GM10847 (cell line): Measurements from ENCODE around the gene LCAT.

Source experiments
- POLR2A ChIP-seq: IDR thresholded peaks from 2 replicates; pipeline ENCODE4 v1.6.1; 2011; ENCODE audit not compliant: insufficient read length; ENCODE audit errors: extremely low read depth

Gene LCAT

DNA sequence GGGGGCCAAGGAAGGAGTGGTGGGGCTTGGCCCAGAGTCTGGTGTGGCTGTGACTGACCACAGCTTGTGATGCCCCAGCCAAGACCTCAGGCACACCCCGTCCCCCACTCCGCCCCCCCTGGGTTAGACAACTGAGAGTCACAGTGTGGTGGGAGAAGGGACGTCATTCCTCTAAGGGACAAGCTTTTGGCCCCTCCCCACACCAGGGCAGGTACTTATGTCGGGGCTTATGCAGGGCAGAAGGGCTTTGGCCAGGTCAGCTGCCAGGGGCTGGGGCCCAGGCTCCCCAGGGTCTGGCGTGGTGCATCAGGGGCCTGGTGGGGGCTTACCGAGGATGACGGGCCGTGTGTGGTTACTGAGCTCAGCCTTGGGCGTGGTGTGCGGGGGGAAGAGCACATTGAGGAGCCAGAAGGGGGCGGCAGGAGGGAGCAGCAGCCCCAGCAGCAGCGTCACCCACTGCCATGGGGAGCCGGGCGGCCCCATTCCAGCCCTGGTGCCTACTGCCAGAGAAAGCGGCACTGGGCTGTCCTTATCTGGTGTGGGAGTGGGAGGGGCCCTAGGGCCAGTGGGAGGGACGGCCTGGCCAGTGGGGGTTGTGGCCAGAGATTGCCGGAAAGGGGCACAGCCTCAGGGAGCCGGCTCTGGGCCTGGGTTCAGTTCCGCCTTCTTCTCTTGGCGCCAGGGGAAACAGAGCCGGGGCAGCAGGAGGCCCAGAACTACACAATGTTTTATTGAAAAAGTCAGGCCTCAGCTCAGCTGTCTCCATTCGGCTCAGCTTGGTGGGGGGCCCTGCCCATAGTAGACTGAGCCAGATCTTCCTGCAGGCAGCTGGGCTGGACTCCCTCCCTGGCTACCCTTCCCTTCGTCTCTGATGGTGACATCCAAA, at the start of gene LCAT:
TSS of gene LCAT (minus strand) at position 502 of the 886 bp plus-strand sequence. CDS start at position 483, 19 bp downstream.
- TF ChIP-seq POLR2A, result no peak

DNA sequence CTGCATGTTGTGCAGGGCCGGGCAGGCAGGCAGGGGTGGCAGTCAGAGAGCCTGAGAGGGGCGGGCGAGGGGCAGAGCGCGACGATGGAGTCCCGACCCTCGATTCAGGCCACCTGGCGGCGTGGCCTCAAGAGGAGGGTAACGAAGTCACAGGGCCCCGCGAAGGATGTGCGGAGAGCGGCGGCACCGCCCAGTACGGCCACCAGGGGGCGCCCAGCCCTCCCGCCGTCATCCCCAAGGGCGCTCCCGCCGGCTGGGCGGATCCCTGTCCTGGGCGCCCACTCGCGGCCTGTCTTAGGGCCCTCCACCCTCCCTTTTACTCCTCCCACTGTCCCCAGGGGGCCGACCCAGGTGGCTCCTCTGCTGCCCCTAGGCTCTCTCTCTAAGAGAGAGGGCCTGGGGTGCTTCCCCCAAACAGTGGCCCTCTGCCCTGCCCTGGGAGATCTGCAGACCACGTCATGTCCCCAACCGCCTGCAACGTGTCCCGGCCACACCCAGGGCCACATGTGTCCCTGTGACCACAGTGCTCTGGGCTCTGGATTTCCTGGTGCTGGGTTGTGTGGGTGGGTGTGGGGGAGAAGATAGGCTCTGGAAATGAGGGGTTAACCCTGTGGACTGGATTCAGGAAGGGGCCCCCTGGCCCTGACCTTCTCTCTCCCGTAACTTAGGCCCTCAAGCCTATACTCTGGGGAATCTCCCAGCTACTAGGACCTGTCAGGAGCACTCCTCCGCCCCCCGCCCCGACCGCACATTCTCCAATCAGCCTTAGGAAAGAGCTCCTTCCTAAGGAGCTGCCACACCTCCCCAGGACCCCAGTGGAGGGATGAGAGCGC, 49.5 kb upstream of the LCAT start:
- no peak for TF ChIP-seq POLR2A

DNA sequence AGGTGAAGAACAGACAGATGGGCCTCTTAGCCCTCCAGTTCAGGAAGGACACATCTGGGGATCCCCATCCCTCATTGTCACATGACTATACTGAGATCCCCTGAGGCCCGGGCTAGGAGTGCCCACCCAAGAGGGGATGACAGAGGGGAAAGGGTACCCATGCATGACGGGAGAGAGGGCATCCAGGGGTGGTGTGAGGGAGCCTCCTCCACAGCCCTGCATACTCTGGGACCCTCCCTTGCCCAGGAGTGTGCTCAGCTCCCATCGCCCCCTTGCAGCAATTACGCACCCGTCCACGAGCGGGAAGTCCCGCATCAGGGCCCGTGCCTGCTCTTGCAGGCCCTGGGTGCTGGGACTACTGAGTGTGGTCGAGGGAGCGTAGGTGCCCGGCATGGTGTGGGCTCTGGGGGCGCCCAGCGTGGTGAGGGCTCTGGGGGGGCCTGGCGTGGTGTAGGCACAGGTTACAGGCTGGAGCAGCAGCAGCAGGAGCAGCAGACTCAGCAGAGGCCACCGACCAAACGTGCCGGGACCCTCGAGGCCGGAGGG, 48.8 kb upstream of the LCAT start:
- no peak for TF ChIP-seq POLR2A

- no peak for TF ChIP-seq POLR2A
Observed at GRCh38 chr16:67990018-67990386, 46.1 kb upstream of the LCAT start.

GRCh38 chr16:67989322-67990017, 45.5 kb upstream of the LCAT start:
- no peak for TF ChIP-seq POLR2A

DNA sequence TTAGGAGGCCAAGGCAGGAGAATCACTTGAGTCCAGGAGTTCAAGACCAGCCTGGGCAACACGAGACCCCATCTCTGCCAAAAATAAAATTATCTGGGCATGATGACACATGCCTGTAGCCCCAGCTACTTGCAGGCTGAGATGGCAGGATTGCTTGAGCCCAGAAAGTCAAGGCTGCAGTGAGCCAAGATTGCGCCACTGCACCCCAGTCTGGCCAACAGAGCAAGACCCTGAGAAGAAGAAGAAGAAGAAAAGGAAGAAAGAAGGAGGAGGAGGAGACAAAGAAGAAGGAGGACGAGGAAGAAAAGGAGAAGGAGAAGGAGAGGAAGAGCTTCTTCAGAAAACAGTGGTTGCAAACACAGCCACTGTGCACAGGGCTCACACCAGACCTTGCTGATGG, 44.8 kb upstream of the LCAT start:
- no peak for TF ChIP-seq POLR2A

DNA sequence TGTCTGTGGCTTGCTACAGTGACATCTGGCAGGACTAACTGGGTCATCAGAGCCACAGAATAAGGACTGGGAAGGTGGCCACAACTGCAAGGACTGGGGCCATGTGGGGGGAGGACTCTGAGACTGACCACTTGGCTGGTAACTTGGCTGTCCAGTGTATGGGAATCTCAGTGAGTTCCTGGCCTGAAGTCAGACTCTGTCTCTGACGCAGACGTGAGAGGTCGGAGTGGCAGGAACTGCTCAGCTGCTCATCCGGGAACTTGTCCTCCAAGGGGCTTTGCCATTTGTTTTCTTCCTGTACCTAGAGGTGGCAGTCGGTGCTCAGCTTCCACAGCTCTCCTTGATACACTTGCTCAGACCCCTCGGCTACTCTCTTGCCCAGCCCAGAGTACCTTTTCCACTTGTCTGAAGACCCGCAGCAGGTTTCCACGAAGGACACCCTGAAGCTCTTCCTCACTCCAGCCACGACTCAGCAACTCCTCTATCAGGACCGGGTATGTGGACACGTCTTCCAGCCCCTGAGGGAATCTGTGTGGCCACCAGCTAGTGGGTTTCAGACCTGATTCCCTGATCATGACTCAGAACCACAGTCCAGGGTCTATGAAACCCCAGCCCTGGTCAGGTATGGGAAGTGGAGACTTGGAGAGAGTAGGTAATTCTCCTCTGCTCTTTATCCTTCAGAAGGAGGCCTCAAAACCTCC, 43.7 kb upstream of the LCAT start:
- no peak for TF ChIP-seq POLR2A

DNA sequence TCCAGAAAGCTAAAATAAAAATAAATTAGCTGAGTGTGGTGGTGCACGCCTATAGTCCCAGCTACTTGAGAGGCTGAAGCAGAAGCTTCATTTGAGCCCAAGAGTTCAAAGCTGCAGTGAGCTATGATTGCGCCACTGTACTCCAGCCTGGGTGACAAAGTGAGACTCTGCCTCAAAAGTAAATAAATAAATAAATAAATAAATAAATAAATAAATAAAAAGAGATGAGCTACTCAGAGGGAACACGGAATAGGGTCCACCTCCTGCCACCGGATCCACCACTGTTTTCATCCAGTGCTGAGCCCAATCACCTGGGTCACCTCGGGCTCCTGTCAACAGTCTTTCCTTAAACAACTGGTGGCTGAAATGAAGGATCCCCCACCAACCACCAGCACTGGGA, 43.0 kb upstream of the LCAT start:
- TF ChIP-seq POLR2A, result no peak

GRCh38 chr16:67982011-67982696, 38.2 kb upstream of the LCAT start:
- no peak for TF ChIP-seq POLR2A

GRCh38 chr16:67979955-67980678, 36.2 kb upstream of the LCAT start, which contains the start of gene DPEP3:
TSS of gene DPEP3 (minus strand) at chr16:67980499. CDS start at chr16:67980380, 119 bp downstream.
- no peak for TF ChIP-seq POLR2A

- TF ChIP-seq POLR2A, result no peak
Observed at GRCh38 chr16:67977469-67978227, 33.7 kb upstream of the LCAT start.

- no peak for TF ChIP-seq POLR2A
Observed at GRCh38 chr16:67977005-67977404, 33.1 kb upstream of the LCAT start.

GRCh38 chr16:67976205-67976604, 32.3 kb upstream of the LCAT start:
- no peak for TF ChIP-seq POLR2A
